Measurements from ENCODE around the gene ANTKMT.

GRCh38 chr16:673399-673991 lies 47.5 kb upstream of the ANTKMT start:
- TF ChIP-seq, protein P1, sequence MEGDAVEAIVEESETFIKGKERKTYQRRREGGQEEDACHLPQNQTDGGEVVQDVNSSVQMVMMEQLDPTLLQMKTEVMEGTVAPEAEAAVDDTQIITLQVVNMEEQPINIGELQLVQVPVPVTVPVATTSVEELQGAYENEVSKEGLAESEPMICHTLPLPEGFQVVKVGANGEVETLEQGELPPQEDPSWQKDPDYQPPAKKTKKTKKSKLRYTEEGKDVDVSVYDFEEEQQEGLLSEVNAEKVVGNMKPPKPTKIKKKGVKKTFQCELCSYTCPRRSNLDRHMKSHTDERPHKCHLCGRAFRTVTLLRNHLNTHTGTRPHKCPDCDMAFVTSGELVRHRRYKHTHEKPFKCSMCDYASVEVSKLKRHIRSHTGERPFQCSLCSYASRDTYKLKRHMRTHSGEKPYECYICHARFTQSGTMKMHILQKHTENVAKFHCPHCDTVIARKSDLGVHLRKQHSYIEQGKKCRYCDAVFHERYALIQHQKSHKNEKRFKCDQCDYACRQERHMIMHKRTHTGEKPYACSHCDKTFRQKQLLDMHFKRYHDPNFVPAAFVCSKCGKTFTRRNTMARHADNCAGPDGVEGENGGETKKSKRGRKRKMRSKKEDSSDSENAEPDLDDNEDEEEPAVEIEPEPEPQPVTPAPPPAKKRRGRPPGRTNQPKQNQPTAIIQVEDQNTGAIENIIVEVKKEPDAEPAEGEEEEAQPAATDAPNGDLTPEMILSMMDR (IDR thresholded peaks at IDR 0.05), result no peak
- no peak for TF ChIP-seq POLR2A (IDR thresholded peaks at IDR 0.05)
